Sigmoid colon (tissue), 7 donors: ENCODE results near the gene CSNK2A1. TPM values are rescaled to one million over a fixed set of nuclear protein-coding genes. Genes with fewer than 3 reads are reported as not detected.
"Not testable (repeated sequence)": the region's sequence is repeated elsewhere in the genome, so short reads cannot be mapped to it uniquely, and the experiment has no call there.

ENCODE experiments used
- DNase-seq: peaks from one replicate; pipeline ENCODE4 v3.0.0-alpha.2; 2019
- H3K27ac ChIP-seq, 4 donors: fragments of 200-600 bp; sonication (generic); one replicate each; pipeline ENCODE4 v1.5.1; 2016 to 2019; ENCODE audit warnings: mild to moderate bottlenecking in 1 of 4
- H3K27me3 ChIP-seq, 3 donors: fragments of 200-600 bp; sonication (generic); one replicate each; pipeline ENCODE4 v1.5.1; 2019; ENCODE audit warnings: mild to moderate bottlenecking in 1 of 3
- H3K36me3 ChIP-seq, 4 donors: fragments of 200-600 bp; sonication (generic); one replicate each; pipeline ENCODE4 v1.5.1; 2016 to 2019
- H3K4me1 ChIP-seq, 4 donors: fragments of 200-600 bp; sonication (generic); one replicate each; pipeline ENCODE4 v1.5.1; 2017 to 2019
- H3K4me3 ChIP-seq, 4 donors: fragments of 200-600 bp; sonication (generic); one replicate each; pipeline ENCODE4 v1.5.1; 2017 to 2019; ENCODE audit warnings: mild to moderate bottlenecking in 2 of 4, moderate library complexity in 1 of 4
- H3K9me3 ChIP-seq, 4 donors: fragments of 200-600 bp in 3 of 4; sonication (generic) in 3 of 4; one replicate each; pipeline versions ENCODE4 v1.5.1 to v1.6.1; 2013 to 2019
- CTCF ChIP-seq, 4 experiments: fragments of 450-650 bp in 3 of 4; fragments of 200-600 bp in 1 of 4; IDR thresholded peaks; one replicate each; pipeline ENCODE4 v1.5.1; 2016 to 2019; ENCODE audit warnings: antibody characterized with exemption in 4 of 4, mild to moderate bottlenecking in 3 of 4, moderate library complexity in 2 of 4
- EP300 ChIP-seq, 4 donors: sonication (generic); formaldehyde crosslinking; IDR thresholded peaks; one replicate each; pipeline ENCODE4 v1.6.1; 2017; ENCODE audit warnings: antibody characterized with exemption in 4 of 4
- POLR2A ChIP-seq, 2 donors: fragments of 450-650 bp; IDR thresholded peaks; one replicate each; pipeline ENCODE4 v1.6.1; 2016; ENCODE audit warnings: antibody characterized with exemption in 2 of 2, mild to moderate bottlenecking in 2 of 2, moderate library complexity in 2 of 2
- POLR2AphosphoS5 ChIP-seq, 4 donors: sonication (generic); formaldehyde crosslinking; IDR thresholded peaks; one replicate each; pipeline ENCODE4 v1.6.1; 2017; ENCODE audit warnings: antibody characterized with exemption in 4 of 4
- WGBS, 2 donors: extraction: QIAGEN DNeasy Blood & Tissue Kit; methylation state at CpG; one replicate each; pipeline ENCODE4 v1.1.7; 2013; 5-methylcytosine and 5-hydroxymethylcytosine counted together
- intact Hi-C: fragments of 100-400 bp; cut with DNase I; formaldehyde crosslinking; loops from one replicate; pipeline ENCODE4 v1.15.1; 2023
- polyA plus RNA-seq, 3 donors: library from polyadenylated mRNA; stranded (reverse); fragments of 200-250 nt; gene quantifications; one replicate each; pipeline ENCODE4 v1.2.3, GENCODE V29; 2013
- total RNA-seq, 4 donors: library from RNA; depleted of rRNA; stranded (reverse); fragments of >200 nt; gene quantifications; one replicate each; pipeline ENCODE4 v1.1.0, GENCODE V29; 2016
- donor health status: healthy with polysubstance abuse.
- donor health status: Bipolar disorder and iron deficiency.
- donor health status: healthy.

The CSNK2A1 gene
- total and polyA plus RNA-seq, 7 donors = 33.0 to 77.1 (median 51.5) TPM

DNA sequence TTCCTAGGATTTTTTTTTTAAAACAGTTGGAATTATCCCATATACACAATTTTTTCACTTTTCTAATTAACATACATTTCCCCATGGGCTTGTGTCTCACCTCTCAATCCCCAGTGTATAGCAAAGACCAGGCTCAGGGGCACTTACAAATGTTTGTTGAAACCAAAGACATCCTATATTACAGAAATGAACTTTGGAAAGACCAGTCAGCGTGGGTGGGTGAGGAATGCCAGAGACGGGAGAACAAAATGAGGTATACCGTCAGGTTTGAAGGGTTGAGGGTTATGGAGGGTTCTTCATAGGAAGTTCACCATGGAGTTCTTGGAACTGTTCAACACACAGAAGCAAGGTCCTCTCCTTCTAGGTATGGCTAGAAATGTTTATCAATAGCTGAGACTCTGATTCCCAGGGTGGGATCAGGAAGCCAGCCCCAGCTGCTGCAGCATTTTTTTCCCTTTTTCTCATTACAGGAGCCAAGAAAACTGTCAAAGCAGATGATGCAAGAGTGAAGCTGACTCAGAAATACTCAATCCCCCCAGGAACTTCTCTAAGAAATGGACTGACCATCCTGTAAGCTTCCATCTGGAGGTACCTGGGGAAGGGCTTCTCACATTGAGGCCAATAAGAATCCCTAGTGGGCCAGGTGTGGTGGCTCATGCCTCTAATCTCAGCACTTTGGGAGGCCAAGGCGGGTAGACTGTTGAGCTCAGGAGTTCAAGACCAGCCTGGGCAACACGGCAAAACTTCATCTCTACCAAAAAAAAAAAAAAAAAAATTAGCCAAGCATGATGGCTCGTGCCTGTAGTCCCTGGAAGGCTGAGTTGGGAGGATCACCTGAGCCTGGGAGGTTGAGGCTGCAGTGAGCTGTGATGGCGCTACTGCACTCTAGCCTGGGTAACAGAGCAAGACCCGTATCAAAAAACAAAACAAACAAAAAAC is 65.3 kb downstream of the CSNK2A1 start:
- Histone ChIP-seq H3K36me3 (peaks cover 0 to 32% (median 9%) of the 10 kb centered on the region in 4 donors), H3K4me3 (no peak overlapping the region), H3K27ac (no peak overlapping the region), H3K27me3 (no peaks in the 10 kb centered on the region), H3K9me3 (no peaks in the 10 kb centered on the region), H3K4me1 (no peaks in the 10 kb centered on the region)
- intact Hi-C loops = no loop called here
- DNase-seq = no peak
- 87 to 93% methylated on average over 8 of the region's 8 CpGs for WGBS, 2 donors
- TF ChIP-seq EP300 (IDR thresholded peaks at IDR 0.05) (no peak), POLR2A (IDR thresholded peaks at IDR 0.05) (no peak), POLR2AphosphoS5 (IDR thresholded peaks at IDR 0.05) (no peak), CTCF (IDR thresholded peaks at IDR 0.05) (no peak)

GRCh38 chr20:476561-477249 is 66.9 kb downstream of the CSNK2A1 start:
- H3K4me3 ChIP-seq, H3K4me1 ChIP-seq, H3K9me3 ChIP-seq, H3K27me3 ChIP-seq, intact Hi-C loops, H3K27ac ChIP-seq, DNase-seq: not testable (repeated sequence)
- 91 to 97% methylated on average over 6 of the region's 6 CpGs for WGBS, 2 donors
- H3K36me3 ChIP-seq = peaks cover 0 to 21% (median 4%) of the 10 kb centered on the region in 4 donors

- intact Hi-C loops = no loop called here
- Histone ChIP-seq H3K27ac (peak overlapping the region in 1 of 4 donors; percentile 8), H3K36me3 (peaks cover 0 to 11% (median 4%) of the 10 kb centered on the region in 4 donors), H3K9me3 (no peaks in the 10 kb centered on the region), H3K4me3 (no peak overlapping the region), H3K27me3 (no peaks in the 10 kb centered on the region), H3K4me1 (no peaks in the 10 kb centered on the region)
- TF ChIP-seq POLR2AphosphoS5 (IDR thresholded peaks at IDR 0.05) (no peak), EP300 (IDR thresholded peaks at IDR 0.05) (no peak), POLR2A (IDR thresholded peaks at IDR 0.05) (no peak), CTCF (IDR thresholded peaks at IDR 0.05) (no peak)
- 82 to 85% methylated on average over 6 of the region's 6 CpGs for WGBS, 2 donors
- DNase-seq = no peak
Measured at GRCh38 chr20:475463-476357, 67.9 kb downstream of the CSNK2A1 start.

- Histone ChIP-seq H3K36me3 (peaks cover 0 to 7% (median 4%) of the 10 kb centered on the region in 4 donors), H3K9me3 (no peaks in the 10 kb centered on the region), H3K27ac (no peak overlapping the region), H3K4me3 (no peak overlapping the region), H3K4me1 (no peaks in the 10 kb centered on the region), H3K27me3 (no peaks in the 10 kb centered on the region)
- TF ChIP-seq CTCF (IDR thresholded peaks at IDR 0.05) (no peak), POLR2AphosphoS5 (IDR thresholded peaks at IDR 0.05) (no peak), POLR2A (IDR thresholded peaks at IDR 0.05) (no peak), EP300 (IDR thresholded peaks at IDR 0.05) (no peak)
- WGBS, 2 donors = 84 to 89% methylated on average over 2 of the region's 2 CpGs
- intact Hi-C loops = no loop called here
- DNase-seq = no peak
Measured at GRCh38 chr20:474581-474980, 69.0 kb downstream of the CSNK2A1 start.
